Natural killer cell (primary cell): ENCODE measurements around the gene CCR7. TPM values are rescaled to one million over a fixed set of nuclear protein-coding genes. Genes with fewer than 3 reads are reported as not detected.

Experiments
- ATAC-seq, 3 donors: fragments of 150-1000 bp in 2 of 3; fragments of 200-7000 bp in 1 of 3; cut with Tn5 transposase; 1 replicate in 1 of 3; 2 replicates in 2 of 3; pipeline ENCODE4 v1.10.0; 2021; ENCODE audit warnings: mild to moderate bottlenecking in 2 of 3, moderate library complexity in 2 of 3
- DNase-seq, 2 donors: peaks; one replicate each; pipeline versions ENCODE4 v3.0.0 to v3.0.0-alpha.2; 2013 to 2021; ENCODE audit warnings: mixed read lengths in 1 of 2
- H3K27ac ChIP-seq: one replicate; pipeline ENCODE4 v1.5.1; 2013; ENCODE audit warnings: mild to moderate bottlenecking, low read length
- H3K27me3 ChIP-seq: one replicate; pipeline ENCODE4 v1.6.1; 2013; ENCODE audit warnings: low read length; ENCODE audit not compliant: control insufficient read depth, insufficient read depth
- H3K36me3 ChIP-seq: one replicate; pipeline ENCODE4 v1.6.1; 2013; ENCODE audit warnings: low read length; ENCODE audit not compliant: control insufficient read depth, insufficient read depth
- H3K4me1 ChIP-seq: one replicate; pipeline ENCODE4 v1.6.1; 2013; ENCODE audit warnings: low read length; ENCODE audit not compliant: control insufficient read depth, insufficient read depth
- H3K4me3 ChIP-seq: one replicate; pipeline ENCODE4 v1.5.1; 2013; ENCODE audit warnings: low read length
- H3K9me3 ChIP-seq: one replicate; pipeline ENCODE4 v1.6.1; 2013; ENCODE audit warnings: low read length; ENCODE audit not compliant: control insufficient read depth, insufficient read depth
- H3K27ac Mint-ChIP-seq, 2 donors: one replicate each; pipeline ENCODE4 v1.8.0; 2022; ENCODE audit warnings: mild to moderate bottlenecking in 2 of 2, mixed read lengths in 2 of 2, moderate library complexity in 1 of 2
- H3K27me3 Mint-ChIP-seq, 2 donors: one replicate each; pipeline ENCODE4 v1.8.0; 2022; ENCODE audit warnings: low read depth in 2 of 2, mixed read lengths in 2 of 2
- H3K36me3 Mint-ChIP-seq: one replicate; pipeline ENCODE4 v1.8.0; 2022; ENCODE audit warnings: mixed read lengths
- H3K4me1 Mint-ChIP-seq, 2 donors: one replicate each; pipeline ENCODE4 v1.8.0; 2022; ENCODE audit warnings: mixed read lengths in 2 of 2
- H3K4me3 Mint-ChIP-seq: one replicate; pipeline ENCODE4 v1.8.0; 2022; ENCODE audit warnings: mild to moderate bottlenecking, moderate library complexity, mixed read lengths
- H3K9me3 Mint-ChIP-seq, 2 donors: one replicate each; pipeline ENCODE4 v1.8.0; 2022; ENCODE audit warnings: mixed read lengths in 2 of 2
- CTCF ChIP-seq: fragments of 200-600 bp; IDR thresholded peaks from one replicate; pipeline ENCODE4 v1.8.0; 2022; ENCODE audit warnings: antibody characterized with exemption
- WGBS: methylation state at CpG from one replicate; pipeline ENCODE4 v1.1.7; 2013; ENCODE audit warnings: missing lambda C conversion rate; ENCODE audit not compliant: insufficient coverage; 5-methylcytosine and 5-hydroxymethylcytosine counted together
- intact Hi-C: fragments of 100-400 bp; cut with micrococcal nuclease; formaldehyde crosslinking; loops from one replicate; pipeline ENCODE4 v1.14.2; 2022
- total RNA-seq, 4 donors: library from RNA; stranded (reverse); fragments of 120-200 nt in 1 of 4; gene quantifications; one replicate each; pipeline versions ENCODE4 v1.2.3 to v1.2.4, GENCODE V29; 2013 to 2022

Gene CCR7
- total RNA-seq, 3 donors from 2014 or later (not counting 1 experiment from before 2014, with no cell fraction given): 3.2 to 8.0 (median 6.6) TPM

GRCh38 chr17:40598301-40598618 lies 33.0 kb upstream of the CCR7 start:
- intact Hi-C loops: no loop called here
- H3K4me3 Mint-ChIP-seq: no peak overlapping the region
- no peak for TF ChIP-seq CTCF
- DNase-seq (no peak), ATAC-seq (no peak)
- no peaks in the 10 kb centered on the region for H3K36me3 Mint-ChIP-seq
- peak overlapping the region; percentile 74 for H3K27ac ChIP-seq
- peaks cover 0 to 2% of the 10 kb centered on the region in 2 donors for H3K27me3 Mint-ChIP-seq
- H3K4me3 ChIP-seq: no peak overlapping the region
- no peaks in the 10 kb centered on the region for H3K9me3 Mint-ChIP-seq
- no peaks in the 10 kb centered on the region for H3K4me1 Mint-ChIP-seq
- H3K36me3 ChIP-seq: no peaks in the 10 kb centered on the region
- WGBS: 61% methylated on average over 5 of the region's 5 CpGs
- H3K4me1 ChIP-seq: peaks cover 40% of the 10 kb centered on the region
- H3K9me3 ChIP-seq: no peaks in the 10 kb centered on the region
- H3K27ac Mint-ChIP-seq: peak overlapping the region in 1 of 2 donors; percentile 76
- H3K27me3 ChIP-seq: no peaks in the 10 kb centered on the region

- Mint-ChIP-seq H3K27me3 (peaks cover 0 to 2% of the 10 kb centered on the region in 2 donors), H3K4me3 (no peak overlapping the region), H3K36me3 (no peaks in the 10 kb centered on the region), H3K9me3 (no peaks in the 10 kb centered on the region), H3K4me1 (no peaks in the 10 kb centered on the region), H3K27ac (no peak overlapping the region)
- Histone ChIP-seq H3K4me1 (peaks cover 35% of the 10 kb centered on the region), H3K9me3 (no peaks in the 10 kb centered on the region), H3K4me3 (no peak overlapping the region), H3K27ac (peak overlapping the region; percentile 74), H3K36me3 (no peaks in the 10 kb centered on the region), H3K27me3 (no peaks in the 10 kb centered on the region)
- DNase-seq: peak in 1 of 2 donors; percentile 21
- intact Hi-C loops: no loop called here
- WGBS: 77% methylated on average over 9 of the region's 9 CpGs
- TF ChIP-seq CTCF: no peak
- no peak for ATAC-seq
Observed at GRCh38 chr17:40597556-40598300, 32.5 kb upstream of the CCR7 start.

GRCh38 chr17:40597156-40597555 lies 31.9 kb upstream of the CCR7 start:
- no peaks in the 10 kb centered on the region for H3K36me3 Mint-ChIP-seq
- Histone ChIP-seq H3K27me3 (no peaks in the 10 kb centered on the region), H3K27ac (peak overlapping the region; percentile 74), H3K4me3 (no peak overlapping the region), H3K36me3 (no peaks in the 10 kb centered on the region), H3K9me3 (no peaks in the 10 kb centered on the region), H3K4me1 (peaks cover 29% of the 10 kb centered on the region)
- DNase-seq (peak in 1 of 2 donors; percentile 66), ATAC-seq (no peak)
- WGBS: 89% methylated on average over 3 of the region's 3 CpGs
- TF ChIP-seq CTCF: no peak
- no peak overlapping the region for H3K27ac Mint-ChIP-seq
- intact Hi-C loops: no loop called here
- peaks cover 0 to 2% of the 10 kb centered on the region in 2 donors for H3K27me3 Mint-ChIP-seq
- H3K9me3 Mint-ChIP-seq: no peaks in the 10 kb centered on the region
- no peak overlapping the region for H3K4me3 Mint-ChIP-seq
- no peaks in the 10 kb centered on the region for H3K4me1 Mint-ChIP-seq
